Measurements from ENCODE around the gene MCF2L.

DNA sequence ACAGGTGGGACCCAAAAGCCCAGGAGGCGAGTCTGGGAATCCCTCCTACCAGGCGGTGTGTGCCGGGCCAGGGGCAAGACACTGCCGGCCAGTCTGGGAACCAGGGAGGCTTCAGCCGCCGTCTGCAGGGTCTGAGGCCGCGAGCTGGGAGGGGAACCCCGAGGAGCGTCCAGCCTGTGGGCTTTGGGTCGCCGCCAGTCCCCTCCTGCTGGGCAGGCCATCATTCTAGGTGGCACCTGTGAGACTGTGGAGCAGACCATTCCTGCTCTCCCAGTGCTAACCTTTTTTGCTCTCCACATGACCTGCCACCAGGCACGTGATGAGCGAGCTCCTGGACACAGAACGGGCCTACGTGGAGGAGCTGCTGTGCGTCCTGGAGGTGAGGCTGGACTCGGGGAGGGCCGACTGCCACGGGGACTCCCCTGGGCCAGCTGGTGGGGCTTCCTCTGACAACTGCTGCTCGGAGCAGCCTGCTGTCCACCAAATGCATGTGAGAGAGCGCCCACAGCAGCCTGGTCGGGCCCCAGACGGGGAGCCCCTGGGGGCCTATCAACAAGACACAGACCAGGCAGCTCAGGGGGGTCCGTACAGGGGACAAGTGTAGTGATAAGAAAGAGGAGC is 112.0 kb downstream of the MCF2L start:
- TF ChIP-seq CTCF (IDR thresholded peaks at IDR 0.05), result no peak
- TF ChIP-seq POLR2A (IDR thresholded peaks at IDR 0.05), result no peak
